M059J (cell line): ENCODE results near the gene GALNT5. TPM values are rescaled to one million over a fixed set of nuclear protein-coding genes. Genes with fewer than 3 reads are reported as not detected.
A peak's percentile ranks its signal among the peaks of the same experiment; 100 is the strongest.

ENCODE experiments used
- DNase-seq: peaks from one replicate; pipeline ENCODE4 v3.0.0-alpha.2; 2012; ENCODE audit warnings: low read depth
- total RNA-seq: library from RNA; depleted of rRNA; stranded (reverse); fragments of >200 nt; shearing (Covaris generic); gene quantifications from 2 replicates; pipeline ENCODE4 v1.2.3, GENCODE V29; 2014

GALNT5 gene
- total RNA-seq, 1 experiment from 2014 or later, result 36.1 TPM

DNA sequence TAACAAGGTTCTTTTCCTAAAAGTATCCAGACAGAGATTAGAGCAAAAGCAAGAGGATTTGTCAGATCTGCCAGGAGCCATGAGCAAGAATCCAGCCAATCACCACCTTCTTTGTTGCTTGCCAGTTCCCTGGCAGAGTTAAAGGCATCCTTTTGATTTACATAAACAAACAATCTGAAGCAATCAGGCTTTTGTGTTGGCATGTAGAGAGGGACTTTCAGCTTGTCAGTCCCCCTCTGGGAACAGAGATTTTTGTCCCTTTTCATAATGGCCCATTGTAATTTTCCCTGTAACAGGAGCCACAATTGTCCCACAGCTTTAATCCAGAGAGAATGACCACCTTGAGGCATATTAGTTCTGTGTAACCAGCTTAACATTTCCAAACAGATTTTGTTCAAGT lies 68.3 kb downstream of the GALNT5 start, which contains the start of gene ERMN:
Gene ERMN (minus strand): TSS at position 39 of the 400 bp plus-strand sequence. CDS start 182 bp downstream, outside the sequence.
- no peak for DNase-seq

DNA sequence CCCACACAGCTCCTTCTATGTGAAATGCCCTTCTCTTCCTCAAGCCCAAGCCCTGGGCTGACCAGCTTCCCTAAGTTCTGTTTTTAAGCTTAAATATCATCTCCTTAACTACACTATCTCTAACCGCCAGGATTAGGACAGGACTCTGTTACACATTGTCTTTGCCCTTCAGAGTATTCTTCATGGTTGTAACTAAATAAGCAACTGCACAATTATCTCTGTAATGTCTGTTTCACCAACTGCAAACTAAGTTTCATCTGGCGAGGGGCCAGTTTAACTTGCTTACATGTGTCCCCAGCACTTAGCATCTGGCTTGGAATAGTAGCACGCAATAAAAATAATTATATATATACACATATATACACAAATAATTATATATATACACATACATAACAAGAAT lies 69.2 kb downstream of the GALNT5 start:
- DNase-seq, result no peak

GRCh38 chr2:157327200-157327599 lies 69.7 kb downstream of the GALNT5 start:
- no peak for DNase-seq

GRCh38 chr2:157327621-157328500 lies 70.4 kb downstream of the GALNT5 start:
- peak; percentile 64 for DNase-seq

GRCh38 chr2:157329524-157329923 lies 72.0 kb downstream of the GALNT5 start:
- DNase-seq, result no peak

- no peak for DNase-seq
Observed at GRCh38 chr2:157333304-157334047, 76.0 kb downstream of the GALNT5 start.

- DNase-seq, result no peak
Observed at GRCh38 chr2:157334335-157334734, 76.8 kb downstream of the GALNT5 start.

DNA sequence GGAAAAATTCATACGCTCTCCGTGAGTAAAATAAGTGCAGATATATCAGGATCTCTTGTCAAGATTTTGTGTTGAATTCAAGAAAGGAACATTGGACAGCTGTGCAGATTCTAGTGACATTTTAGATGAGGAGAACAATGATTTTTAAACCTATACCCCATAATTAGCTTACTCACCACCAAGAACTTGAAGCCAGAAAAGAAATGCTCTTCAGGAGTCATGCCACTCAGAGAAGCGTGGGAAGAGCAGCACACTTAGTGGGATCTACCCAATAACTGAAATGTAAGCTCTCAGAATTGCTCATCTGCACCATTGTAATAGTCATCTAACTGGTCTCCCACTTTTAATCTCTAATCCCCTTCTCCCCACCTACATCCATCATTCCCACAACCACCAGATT lies 77.3 kb downstream of the GALNT5 start:
- DNase-seq, result no peak

DNA sequence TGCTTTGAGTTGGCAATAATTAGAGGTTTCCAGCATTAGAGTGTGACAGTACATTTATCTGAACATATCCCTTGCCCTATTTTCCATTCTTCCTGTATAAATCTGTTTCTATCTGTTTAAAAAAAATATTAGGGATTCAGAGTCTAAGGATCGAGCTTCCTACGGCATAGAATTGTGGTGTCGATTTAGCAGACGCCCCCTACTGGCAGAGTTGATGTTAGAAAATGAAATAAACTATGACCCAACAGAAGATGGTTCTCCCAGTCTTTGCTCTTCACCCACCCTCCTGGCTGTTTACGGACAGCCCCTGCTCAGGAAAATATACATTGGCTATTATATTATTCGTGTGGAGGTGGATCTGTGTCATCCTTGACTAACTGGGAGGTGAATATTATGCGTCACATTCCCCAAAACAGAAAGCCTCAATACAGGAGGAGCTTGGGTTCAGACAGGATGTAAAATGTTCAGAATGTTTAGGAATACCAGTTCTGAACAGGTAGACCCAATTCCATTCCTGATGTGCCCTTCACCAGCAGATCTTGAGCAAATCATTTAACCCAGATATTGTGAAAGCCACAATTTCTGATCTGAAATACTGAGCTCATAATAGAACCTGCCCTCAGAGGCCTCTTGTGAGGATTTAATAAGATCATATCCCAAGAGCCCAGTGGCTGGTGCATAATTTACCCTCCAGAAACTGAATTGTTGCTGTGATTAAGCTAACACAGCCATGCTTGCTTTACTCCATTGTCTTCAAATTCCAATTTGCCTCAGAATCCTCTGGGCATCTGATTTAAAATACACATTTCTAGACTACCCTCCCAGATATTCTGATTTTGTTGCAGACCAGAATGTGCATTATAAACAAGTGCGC lies 78.9 kb downstream of the GALNT5 start:
- peak; percentile 25 for DNase-seq

- no peak for DNase-seq
Observed at GRCh38 chr2:157337978-157338377, 80.5 kb downstream of the GALNT5 start.

DNA sequence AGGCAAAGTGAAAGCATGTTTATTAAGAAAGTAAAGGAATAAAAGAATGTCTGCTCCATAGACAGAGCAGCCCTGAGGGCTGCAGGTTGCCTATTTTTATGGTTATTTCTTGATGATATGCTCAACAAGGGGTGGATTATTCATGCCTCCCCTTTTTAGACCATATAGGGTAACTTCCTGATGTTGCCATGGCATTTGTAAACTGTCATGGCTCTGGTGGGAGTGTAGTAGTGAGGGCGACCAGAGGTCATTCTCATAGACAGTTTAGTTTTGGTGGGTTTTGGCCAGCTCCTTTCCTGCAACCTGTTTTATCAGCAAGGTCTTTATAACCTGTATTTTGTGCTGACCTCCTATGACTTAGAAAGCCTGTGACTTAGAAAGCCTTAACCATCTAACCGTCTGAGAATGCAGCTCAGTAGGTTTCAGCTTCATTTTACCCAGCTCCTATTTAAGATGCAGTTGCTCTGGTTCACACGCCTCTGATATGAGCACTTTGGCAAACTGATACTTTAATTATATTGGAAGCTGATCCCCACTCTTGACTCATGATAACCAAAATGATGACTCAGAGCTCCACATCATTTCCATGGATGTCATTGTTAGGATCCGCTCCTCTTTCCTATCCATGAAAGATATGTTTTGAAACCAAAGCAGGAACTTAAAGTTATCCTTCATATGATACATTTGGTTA lies 82.6 kb downstream of the GALNT5 start:
- peak; percentile 38 for DNase-seq

DNA sequence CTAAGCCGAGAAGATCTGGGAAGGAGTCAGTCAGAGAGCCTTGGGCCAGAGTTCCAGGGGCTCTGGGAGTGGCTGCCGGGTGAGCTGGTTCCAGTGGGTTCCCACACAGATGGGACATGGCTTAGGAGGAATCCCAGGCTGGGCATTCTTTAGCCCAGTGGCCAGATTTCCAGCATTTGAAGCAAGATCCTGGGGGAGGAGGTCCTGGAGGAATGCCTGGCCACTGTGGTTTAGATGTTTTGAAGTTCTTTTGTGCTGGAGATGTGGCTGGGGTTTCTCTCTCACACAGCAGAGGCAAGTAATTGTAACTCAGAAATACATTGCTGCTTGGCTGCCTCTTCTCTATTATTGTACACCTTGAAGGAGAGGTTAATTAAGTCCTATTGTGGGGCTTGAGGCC lies 83.9 kb downstream of the GALNT5 start:
- peak; percentile 57 for DNase-seq

DNA sequence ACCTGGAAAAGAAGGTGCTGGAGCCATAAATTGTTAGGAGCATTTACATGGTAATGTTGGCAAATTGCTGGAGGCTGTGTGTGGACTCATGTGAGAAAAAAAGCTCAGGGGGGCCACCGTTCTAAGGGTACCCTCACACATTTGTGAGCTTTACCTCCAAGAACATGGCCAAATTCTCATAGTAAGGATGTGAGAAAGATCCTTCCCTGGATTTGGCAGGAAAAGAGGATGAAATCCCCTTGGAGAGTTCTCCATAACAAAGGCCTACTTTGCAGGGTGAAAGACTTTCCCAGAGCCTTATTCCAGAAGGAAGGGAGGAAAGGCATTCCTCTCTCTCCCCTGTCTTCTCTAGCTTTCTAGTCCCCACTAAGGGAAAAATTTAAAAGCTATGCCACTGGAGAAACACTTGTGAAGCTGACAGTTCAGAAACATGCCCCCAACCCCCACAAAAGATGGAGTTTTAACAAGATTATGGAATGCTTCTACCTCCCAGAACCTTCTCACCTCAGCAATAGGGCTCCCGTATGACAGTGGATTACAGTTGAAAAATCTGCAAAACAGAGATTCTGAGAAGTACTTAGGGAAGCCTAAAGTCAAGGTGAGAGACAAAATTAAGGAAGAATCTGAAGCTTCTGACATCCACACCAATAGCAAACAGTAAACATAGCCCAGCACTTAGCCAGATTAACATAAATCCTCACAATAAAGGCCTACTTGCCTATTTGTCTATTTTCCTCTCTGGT lies 88.3 kb downstream of the GALNT5 start:
- no peak for DNase-seq

GRCh38 chr2:157348291-157348921 lies 90.9 kb downstream of the GALNT5 start:
- no peak for DNase-seq

- peak; percentile 13 for DNase-seq
Observed at GRCh38 chr2:157349949-157350515, 92.5 kb downstream of the GALNT5 start.

DNA sequence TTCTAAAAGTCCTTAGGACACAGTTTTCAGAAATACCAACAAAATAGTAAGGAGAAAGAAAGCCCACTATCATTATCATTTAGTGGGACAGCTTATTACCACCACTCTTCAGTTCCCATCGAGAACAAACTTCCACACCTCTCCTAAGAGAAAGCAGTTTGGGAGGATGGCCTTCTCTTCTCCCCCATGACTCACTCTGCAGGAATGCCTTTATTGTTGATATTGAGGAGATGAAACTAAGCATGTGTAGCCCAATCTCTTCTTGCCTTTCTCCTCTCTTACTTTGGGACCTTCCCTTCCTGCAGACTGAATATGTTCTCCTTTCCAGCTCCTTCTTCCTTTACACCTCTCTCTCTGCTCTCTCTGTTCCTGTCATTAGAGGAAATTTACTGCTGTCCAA lies 98.1 kb downstream of the GALNT5 start:
- DNase-seq, result peak; percentile 64

DNA sequence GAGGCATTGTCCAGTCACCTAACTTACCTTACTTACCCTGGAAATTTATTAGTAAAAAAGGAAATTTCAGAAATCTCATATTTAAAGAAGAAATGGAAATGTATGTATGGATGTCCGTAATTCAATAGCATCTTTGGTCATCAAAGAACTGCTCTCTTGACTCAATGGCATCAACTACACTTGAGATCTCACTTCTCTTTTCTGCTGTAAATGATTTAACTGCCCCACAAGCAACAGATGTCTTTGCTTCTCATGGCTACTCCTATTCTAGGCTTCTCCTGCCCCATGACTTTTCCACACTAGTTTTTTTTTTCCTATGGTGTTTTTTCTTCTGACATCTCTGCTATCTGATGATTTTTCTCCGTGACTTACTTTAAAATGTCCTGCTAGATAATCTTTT lies 102.1 kb downstream of the GALNT5 start:
- DNase-seq, result no peak

- no peak for DNase-seq
Observed at GRCh38 chr2:157361526-157361925, 104.0 kb downstream of the GALNT5 start.

DNA sequence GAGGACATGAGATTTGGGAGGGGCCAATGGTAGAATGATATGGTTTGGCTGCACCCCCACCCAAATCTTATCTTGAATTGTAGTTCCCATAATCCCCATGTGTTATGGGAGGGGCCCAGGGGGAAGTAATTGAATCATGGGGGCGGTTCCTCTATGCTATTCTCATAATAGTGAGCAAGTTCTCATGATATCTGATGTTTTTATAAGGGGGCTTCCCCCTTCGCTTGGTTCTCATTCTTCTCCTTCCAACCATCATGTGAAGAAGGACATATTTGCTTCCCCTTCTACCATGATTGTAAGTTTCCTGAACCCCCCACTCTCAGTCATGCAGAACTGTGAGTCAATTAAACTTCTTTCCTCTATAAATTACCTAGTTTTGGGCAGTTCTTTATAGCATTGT lies 105.1 kb downstream of the GALNT5 start:
- no peak for DNase-seq
